IPS DF 19.7 (cell line): ENCODE data around the gene SLC41A1.
A peak's percentile ranks its signal among the peaks of the same experiment; 100 is the strongest.
"Not testable (repeated sequence)": the region's sequence is repeated elsewhere in the genome, so short reads cannot be mapped to it uniquely, and the experiment has no call there.

Experiments
- DNase-seq: peaks from one replicate; pipeline ENCODE4 v3.0.0-alpha.2; 2013; ENCODE audit warnings: low read depth, low spot score

SLC41A1 gene

GRCh38 chr1:205812878-205813754 is at the start of gene SLC41A1:
SLC41A1 (minus strand) TSS chr1:205813198; CDS start chr1:205810441, 2,757 bp downstream.
- DNase-seq = no peak

- no peak for DNase-seq
Measured at GRCh38 chr1:205861540-205861939, 48.5 kb upstream of the SLC41A1 start.

GRCh38 chr1:205858141-205858961 is 45.4 kb upstream of the SLC41A1 start:
- no peak for DNase-seq

DNA sequence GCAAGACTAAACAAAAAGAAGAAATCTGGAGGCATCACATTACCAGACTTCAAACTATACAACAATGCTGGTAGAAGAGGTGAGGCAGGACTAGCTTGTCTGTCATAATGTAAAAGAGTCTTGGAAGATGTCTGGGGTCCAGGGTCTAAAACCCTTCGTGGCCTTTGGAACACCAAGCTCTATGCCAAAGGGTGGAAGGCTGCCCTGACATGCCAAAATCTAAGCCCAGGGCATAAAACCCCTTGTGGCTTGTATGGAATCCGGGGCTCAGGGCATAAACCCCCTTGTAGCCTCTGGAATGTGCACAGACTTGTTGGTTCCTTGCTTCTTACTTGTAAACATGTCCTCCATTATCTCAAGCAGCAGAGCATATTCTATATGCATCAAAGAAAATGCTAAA is 44.5 kb upstream of the SLC41A1 start:
- not testable (repeated sequence) for DNase-seq

DNA sequence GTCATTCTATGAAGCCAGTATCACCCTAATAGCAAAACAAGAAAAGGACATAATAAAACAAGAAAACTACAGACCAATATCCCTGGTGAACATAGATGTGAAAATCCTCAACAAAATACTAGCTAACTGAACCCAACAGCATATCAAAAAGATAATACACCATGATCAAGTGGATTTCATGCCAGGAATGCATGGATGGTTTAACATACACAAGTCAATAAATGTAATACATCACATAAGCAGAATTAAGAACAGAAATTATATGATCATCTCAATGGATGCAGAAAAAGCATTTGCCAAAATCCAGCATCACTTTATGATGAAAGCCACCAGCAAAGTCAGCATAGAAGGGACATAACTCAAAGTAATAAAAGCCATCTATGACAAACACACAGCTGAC is 43.4 kb upstream of the SLC41A1 start:
- DNase-seq = no peak

GRCh38 chr1:205852969-205853368 is 40.0 kb upstream of the SLC41A1 start:
- DNase-seq = no peak

- no peak for DNase-seq
Measured at GRCh38 chr1:205851993-205852392, 39.0 kb upstream of the SLC41A1 start.

- DNase-seq = peak; percentile 52
Measured at GRCh38 chr1:205849619-205850355, 36.8 kb upstream of the SLC41A1 start, which contains the start of gene PM20D1. PM20D1 (minus strand) TSS chr1:205850132; CDS start chr1:205850072, 60 bp downstream.

DNA sequence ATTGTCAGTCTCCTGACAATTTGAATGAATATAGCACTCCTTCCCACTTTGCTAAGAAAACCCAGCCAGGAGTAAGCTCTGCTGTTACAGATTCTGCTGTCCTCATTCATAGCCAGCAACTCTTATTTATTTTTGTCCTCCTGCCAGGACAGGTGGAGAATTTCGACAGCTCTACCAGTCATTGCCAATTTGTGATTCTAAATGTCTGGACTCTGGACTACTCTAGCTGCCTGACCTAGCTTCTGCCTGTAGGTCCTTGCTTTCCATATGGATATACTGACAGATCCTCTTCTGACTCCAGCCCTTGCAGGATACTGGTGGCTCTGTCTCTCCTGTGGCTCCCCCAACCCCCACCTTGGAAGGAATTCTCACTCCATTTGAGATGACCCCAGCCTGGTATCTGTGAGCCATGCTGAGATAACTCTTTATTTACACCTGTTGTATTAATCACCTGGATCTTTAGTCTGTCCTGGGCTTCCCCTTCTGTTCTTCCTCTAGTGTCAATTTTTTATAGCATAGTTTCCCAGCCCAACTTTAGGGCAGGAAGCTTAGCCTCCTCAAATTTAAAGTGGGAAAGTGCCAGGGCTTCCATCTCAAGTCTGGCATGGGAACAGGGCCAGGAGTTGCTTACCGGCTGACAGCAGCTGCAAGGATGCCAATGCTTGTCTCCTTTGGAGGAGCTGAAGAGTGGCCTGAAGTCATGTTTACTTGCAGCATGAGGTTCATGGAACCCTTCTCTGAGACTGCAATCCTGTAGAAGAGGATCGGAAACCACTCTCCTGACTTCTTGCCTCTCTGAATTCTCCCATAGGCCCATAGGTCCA is 30.2 kb upstream of the SLC41A1 start:
- DNase-seq = no peak

DNA sequence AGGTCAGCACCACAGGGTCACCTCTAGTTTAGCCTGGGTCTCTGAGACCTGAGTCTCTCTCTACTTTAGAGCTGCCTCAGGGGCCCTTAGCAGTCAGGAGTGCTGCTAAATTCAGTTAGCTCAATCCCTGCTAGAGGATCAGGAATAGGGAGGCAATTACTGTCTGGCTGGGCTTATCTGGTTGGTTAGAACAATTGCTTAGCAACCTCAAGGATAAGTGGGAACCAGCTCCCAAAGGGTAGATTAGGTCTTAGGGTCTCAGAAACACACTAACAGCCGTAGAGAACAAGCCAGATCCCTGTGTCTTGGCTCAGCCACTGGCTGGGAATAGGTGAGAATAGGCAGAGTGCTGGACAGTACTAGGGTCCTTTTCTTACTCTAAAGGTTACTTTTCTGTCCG is 29.2 kb upstream of the SLC41A1 start:
- no peak for DNase-seq

GRCh38 chr1:205840146-205840923 is 27.3 kb upstream of the SLC41A1 start:
- DNase-seq = no peak

- no peak for DNase-seq
Measured at GRCh38 chr1:205837382-205837970, 24.5 kb upstream of the SLC41A1 start.

- DNase-seq = no peak
Measured at GRCh38 chr1:205834751-205835150, 21.8 kb upstream of the SLC41A1 start.

DNA sequence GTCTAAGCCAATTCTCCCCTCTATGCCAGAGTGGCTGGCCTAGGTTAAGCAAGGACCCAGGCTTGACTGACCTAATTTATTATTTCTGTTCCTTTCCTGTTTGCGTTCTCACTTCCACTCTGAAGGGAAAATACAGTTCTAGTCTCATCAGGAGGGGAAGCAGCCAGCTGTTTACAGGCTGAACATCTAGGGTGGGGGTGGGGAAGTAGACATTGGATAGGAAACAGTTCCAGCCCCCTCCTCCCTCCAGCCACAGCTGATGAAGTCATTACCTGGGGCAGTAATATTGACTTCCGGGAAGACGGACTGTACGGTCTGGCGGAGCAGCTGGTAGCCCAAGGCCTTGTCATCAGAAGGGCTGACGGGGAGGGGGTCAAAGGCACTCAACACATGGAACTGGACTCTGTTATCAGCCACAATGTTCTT is 19.3 kb upstream of the SLC41A1 start:
- DNase-seq = no peak

GRCh38 chr1:205827623-205828022 is 14.6 kb upstream of the SLC41A1 start:
- DNase-seq = no peak

DNA sequence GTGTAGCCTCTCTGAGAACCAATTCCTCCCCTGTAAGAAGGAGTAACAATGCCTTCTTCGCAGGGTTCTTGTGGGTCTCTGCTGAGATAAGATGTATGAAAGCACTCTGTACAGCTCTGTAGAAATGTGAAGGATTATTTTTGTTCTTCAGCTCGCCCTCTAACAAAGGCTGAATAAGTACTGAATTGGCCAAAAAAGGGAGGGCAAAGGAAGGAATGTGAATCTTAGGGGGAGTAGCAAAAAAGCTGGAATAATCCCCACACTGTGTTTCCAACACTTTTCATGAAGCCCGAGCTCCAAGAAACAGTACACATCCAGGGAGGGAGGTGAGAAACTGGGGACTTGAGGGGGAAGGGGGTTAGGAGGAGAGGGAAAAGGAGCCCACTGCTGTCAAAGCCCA is 14.0 kb upstream of the SLC41A1 start:
- DNase-seq = no peak

DNA sequence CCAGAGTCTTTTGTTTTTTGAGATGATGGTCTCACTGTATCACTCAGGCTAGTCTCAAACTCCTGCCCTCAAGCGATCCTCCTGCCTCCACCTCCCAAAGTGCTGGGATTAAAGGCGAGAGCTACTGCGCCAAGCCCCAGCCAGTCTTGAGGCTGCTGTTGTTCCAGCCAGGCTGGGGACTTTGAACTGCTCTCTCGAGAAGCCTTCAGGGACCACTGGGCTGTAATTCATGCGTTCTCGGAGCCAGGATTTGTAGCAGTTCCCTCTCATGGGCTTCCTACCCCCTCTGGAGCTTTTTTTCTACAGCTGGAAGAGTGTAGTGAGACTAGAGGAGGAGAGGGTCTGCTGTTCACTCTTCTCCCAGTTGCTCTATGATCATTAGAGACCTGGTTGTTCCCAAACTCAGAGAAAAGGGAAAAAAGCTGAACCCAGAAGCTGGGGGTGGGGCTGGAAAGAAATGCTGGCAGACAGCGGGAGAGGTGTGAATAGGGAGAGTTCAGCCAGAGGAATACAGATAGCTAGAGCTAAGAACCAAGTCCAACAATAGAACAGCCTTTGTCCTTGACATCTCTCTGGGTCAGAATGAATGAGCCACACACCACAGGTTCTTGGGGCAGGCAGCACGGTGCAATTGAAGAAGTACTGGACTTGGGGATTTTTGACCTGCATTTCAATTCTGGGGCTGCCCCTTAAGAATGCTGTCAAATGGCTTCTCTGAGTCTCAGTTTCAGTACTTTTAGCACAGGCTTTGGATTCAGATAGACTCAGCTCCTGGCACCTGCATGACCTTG is 13.2 kb upstream of the SLC41A1 start:
- no peak for DNase-seq

DNA sequence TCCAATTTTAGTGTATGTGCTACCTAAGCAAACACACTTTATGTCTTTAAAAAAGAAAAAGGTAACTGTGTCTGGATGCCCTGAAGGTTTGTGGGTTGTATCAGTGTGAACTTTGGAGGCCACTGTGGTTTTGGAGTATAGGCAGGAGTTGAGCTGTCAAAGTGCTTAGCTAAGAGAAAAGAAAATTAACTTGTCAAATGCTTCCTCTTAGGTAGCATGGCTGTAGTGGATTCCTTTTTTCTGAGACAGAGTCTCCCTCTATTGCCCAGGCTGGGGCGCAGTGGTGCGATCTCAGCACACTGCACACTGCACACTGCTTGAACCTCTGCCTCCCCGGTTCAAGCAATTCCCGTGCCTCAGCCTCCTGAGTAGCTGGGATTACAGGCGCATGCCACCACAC is 11.2 kb upstream of the SLC41A1 start:
- DNase-seq = no peak

DNA sequence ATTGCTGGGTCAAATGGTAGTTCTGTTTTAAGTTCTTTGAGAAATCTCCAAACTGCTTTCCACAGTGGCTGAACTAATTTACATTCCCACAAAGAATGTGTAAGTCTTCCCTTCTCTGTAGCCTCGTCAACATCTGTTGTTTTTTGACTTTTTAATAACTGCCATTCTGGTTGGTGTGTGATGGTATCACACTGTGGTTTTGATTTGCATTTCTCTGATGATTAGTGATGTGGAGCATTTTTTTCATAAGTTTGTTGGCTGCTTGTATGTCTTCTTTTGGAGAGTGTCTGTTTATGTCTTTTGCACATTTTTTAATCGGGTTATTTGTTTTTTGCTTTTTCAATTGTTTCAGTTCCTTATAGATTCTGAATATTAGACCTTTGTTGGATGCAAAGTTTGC is 10.3 kb upstream of the SLC41A1 start:
- not testable (repeated sequence) for DNase-seq
